IMR-90 (cell line): ENCODE measurements around the gene PRKG2. TPM values are rescaled to one million over a fixed set of nuclear protein-coding genes. Genes with fewer than 3 reads are reported as not detected.

Experiments
- ATAC-seq: fragments of 200-7000 bp; cut with Tn5 transposase; 2 replicates; pipeline ENCODE4 v1.9.1; 2020; ENCODE audit warnings: low read depth, mild to moderate bottlenecking, moderate library complexity
- BruUV-seq: library from RNA; stranded (reverse); fragments of 400-500 nt; replicated peaks from 2 replicates; lab custom pipeline; 2021; lab: Mats Ljungman, UMichigan
- CTCF ChIA-PET: fragments of 300-600 bp; formaldehyde crosslinking; extraction: SDS; loops from one replicate; lab custom pipeline; 2021; ENCODE audit warnings: antibody characterized with exemption; lab: Yijun Ruan, JAX
- POLR2A ChIA-PET: fragments of 300-600 bp; sonication (Branson Sonifier 250); formaldehyde crosslinking; loops from one replicate; lab custom pipeline; 2022; ENCODE audit warnings: antibody characterized with exemption; ENCODE audit not compliant: unreplicated experiment; lab: Charles Lee
- DNase-seq: peaks from one replicate; pipeline ENCODE4 v3.0.0; 2013
- H2AFZ ChIP-seq: replicated peaks from 2 replicates; pipeline ENCODE3; 2013; ENCODE audit warnings: low read length, mild to moderate bottlenecking; ENCODE audit not compliant: poor library complexity
- H2AK5ac ChIP-seq: 2 replicates; pipeline ENCODE4 v1.6.1; 2013; ENCODE audit warnings: low read depth, low read length, inconsistent platforms
- H2AK9ac ChIP-seq: replicated peaks from 2 replicates; pipeline ENCODE3; 2013; ENCODE audit warnings: mild to moderate bottlenecking, low read depth, low read length, moderate library complexity; ENCODE audit not compliant: poor library complexity
- H2BK120ac ChIP-seq: 2 replicates; pipeline ENCODE4 v1.6.1; 2013; ENCODE audit warnings: low read depth, low read length, inconsistent platforms
- H2BK15ac ChIP-seq: 3 replicates; pipeline ENCODE4 v1.6.1; 2013; ENCODE audit warnings: low read depth, low read length, inconsistent platforms
- H2BK20ac ChIP-seq: 2 replicates; pipeline ENCODE4 v1.6.1; 2013; ENCODE audit warnings: low read depth, mild to moderate bottlenecking, inconsistent platforms, low read length, moderate library complexity
- H2BK5ac ChIP-seq: 2 replicates; pipeline ENCODE4 v1.6.1; 2013; ENCODE audit warnings: mild to moderate bottlenecking, low read depth, low read length, inconsistent platforms; ENCODE audit not compliant: poor library complexity, severe bottlenecking
- H3K14ac ChIP-seq: replicated peaks from 2 replicates; pipeline ENCODE4 v1.6.1; 2013; ENCODE audit warnings: low read depth, low read length, inconsistent platforms
- H3K18ac ChIP-seq: 2 replicates; pipeline ENCODE4 v1.6.1; 2013; ENCODE audit warnings: low read depth, low read length, control low read depth
- H3K23ac ChIP-seq: 2 replicates; pipeline ENCODE4 v1.6.1; 2013; ENCODE audit warnings: low read depth, low read length, inconsistent platforms
- H3K27ac ChIP-seq: 2 replicates; pipeline ENCODE4 v1.5.1; 2013; ENCODE audit warnings: mild to moderate bottlenecking, control low read depth, low read length; ENCODE audit not compliant: insufficient read depth
- H3K27me3 ChIP-seq: 2 replicates; pipeline ENCODE4 v1.6.1; 2013; ENCODE audit warnings: low read length; ENCODE audit not compliant: control insufficient read depth, insufficient read depth
- H3K36me3 ChIP-seq: 2 replicates; pipeline ENCODE4 v1.6.1; 2013; ENCODE audit warnings: low read length, mixed read lengths; ENCODE audit not compliant: control insufficient read depth, insufficient read depth
- H3K4ac ChIP-seq: 2 replicates; pipeline ENCODE4 v1.6.1; 2013; ENCODE audit warnings: low read depth, low read length, inconsistent platforms
- H3K4me1 ChIP-seq: 2 replicates; pipeline ENCODE4 v1.6.1; 2013; ENCODE audit warnings: low read length, mixed read lengths; ENCODE audit not compliant: control insufficient read depth, insufficient read depth
- H3K4me2 ChIP-seq: 2 replicates; pipeline ENCODE4 v1.6.1; 2013; ENCODE audit warnings: low read depth, mild to moderate bottlenecking, control low read depth, low read length, moderate library complexity
- H3K4me3 ChIP-seq: 2 replicates; pipeline ENCODE4 v1.5.1; 2013; ENCODE audit warnings: low read depth, mild to moderate bottlenecking, control low read depth, low read length, moderate library complexity; ENCODE audit not compliant: insufficient read depth
- H3K56ac ChIP-seq: 2 replicates; pipeline ENCODE4 v1.6.1; 2013; ENCODE audit warnings: low read length, inconsistent platforms; ENCODE audit not compliant: insufficient read depth; ENCODE audit errors: extremely low read depth
- H3K79me1 ChIP-seq, 2 experiments: 2 replicates each; pipeline ENCODE4 v1.6.1; 2013; ENCODE audit warnings: low read length in 2 of 2, inconsistent platforms in 1 of 2, low read depth in 1 of 2
- H3K9ac ChIP-seq: 2 replicates; pipeline ENCODE4 v1.6.1; 2013; ENCODE audit warnings: low read depth, low read length, control low read depth
- H3K9me1 ChIP-seq: 2 replicates; pipeline ENCODE4 v1.6.1; 2013; ENCODE audit warnings: low read length, inconsistent platforms; ENCODE audit not compliant: insufficient read depth
- H3K9me3 ChIP-seq: 2 replicates; pipeline ENCODE4 v1.6.1; 2013; ENCODE audit warnings: low read length; ENCODE audit not compliant: control insufficient read depth, insufficient read depth
- H4K20me1 ChIP-seq: 2 replicates; pipeline ENCODE4 v1.6.1; 2013; ENCODE audit warnings: low read length, inconsistent platforms; ENCODE audit not compliant: insufficient read depth
- H4K5ac ChIP-seq: 2 replicates; pipeline ENCODE4 v1.6.1; 2013; ENCODE audit warnings: mild to moderate bottlenecking, low read depth, low read length, control low read depth
- H4K8ac ChIP-seq, 2 experiments: 2 replicates each; pipeline ENCODE4 v1.6.1; 2013; ENCODE audit warnings: low read depth in 2 of 2, low read length in 2 of 2, control low read depth in 1 of 2, inconsistent platforms in 1 of 2
- H4K91ac ChIP-seq: 2 replicates; pipeline ENCODE4 v1.6.1; 2013; ENCODE audit warnings: low read depth, low read length, inconsistent platforms; ENCODE audit not compliant: insufficient read depth
- NFE2L2 ChIP-seq: fragments of 150-350 bp; IDR thresholded peaks from 2 replicates; pipeline ENCODE4 v1.6.1; 2016; ENCODE audit warnings: low read depth, mild to moderate bottlenecking, low read length
- SMC3 ChIP-seq: fragments of 150-350 bp; IDR thresholded peaks from 2 replicates; pipeline ENCODE4 v1.6.1; 2016; ENCODE audit warnings: low read depth, mild to moderate bottlenecking, antibody characterized with exemption, low read length, moderate library complexity
- WGBS, 2 experiments: methylation state at CpG; one replicate each; pipeline versions ENCODE4 v1.1.5 to v1.1.7; 2013; ENCODE audit warnings: missing lambda C conversion rate in 2 of 2; ENCODE audit not compliant: insufficient read length in 1 of 2; ENCODE audit errors: extremely low coverage in 2 of 2; 5-methylcytosine and 5-hydroxymethylcytosine counted together
- dilution Hi-C: fragments of 300-500 bp; cut with HindIII; formaldehyde crosslinking; loops from one replicate; pipeline ENCODE4 v1.14.3; 2018; ENCODE audit warnings: low sequenced_read_pairs; ENCODE audit not compliant: unreplicated experiment
- in situ Hi-C: fragments of 300-500 bp; cut with MboI; formaldehyde crosslinking; loops from 3 replicates; pipeline ENCODE4 v1.14.3; 2019; ENCODE audit warnings: low sequenced_read_pairs, inconsistent platforms, mixed read lengths
- intact Hi-C: fragments of 100-400 bp; cut with micrococcal nuclease; formaldehyde crosslinking; loops from 2 replicates; pipeline ENCODE4 v1.10.0; 2022
- polyA plus RNA-seq, 3 experiments: library from polyadenylated mRNA; depleted of rRNA; stranded (reverse); fragments of >200 nt; gene quantifications; 2 replicates each; pipeline ENCODE4 v1.2.3, GENCODE V29; 2012; ENCODE audit warnings: low replicate concordance in 1 of 3
- total RNA-seq: library from RNA; depleted of rRNA; stranded (reverse); fragments of >200 nt; gene quantifications from 2 replicates; pipeline ENCODE4 v1.2.3, GENCODE V29; 2012
- TF ChIP-seq, protein P1 (sequence below): fragments of 150-350 bp; IDR thresholded peaks from 2 replicates; pipeline ENCODE4 v1.6.1; 2017; ENCODE audit warnings: mild to moderate bottlenecking, antibody characterized with exemption, low read length, low read depth

PRKG2 gene
- total and polyA plus RNA-seq, 2 of the 4 experiments (the other 2 are of a cell fraction): 0.44 to 2.0 TPM

DNA sequence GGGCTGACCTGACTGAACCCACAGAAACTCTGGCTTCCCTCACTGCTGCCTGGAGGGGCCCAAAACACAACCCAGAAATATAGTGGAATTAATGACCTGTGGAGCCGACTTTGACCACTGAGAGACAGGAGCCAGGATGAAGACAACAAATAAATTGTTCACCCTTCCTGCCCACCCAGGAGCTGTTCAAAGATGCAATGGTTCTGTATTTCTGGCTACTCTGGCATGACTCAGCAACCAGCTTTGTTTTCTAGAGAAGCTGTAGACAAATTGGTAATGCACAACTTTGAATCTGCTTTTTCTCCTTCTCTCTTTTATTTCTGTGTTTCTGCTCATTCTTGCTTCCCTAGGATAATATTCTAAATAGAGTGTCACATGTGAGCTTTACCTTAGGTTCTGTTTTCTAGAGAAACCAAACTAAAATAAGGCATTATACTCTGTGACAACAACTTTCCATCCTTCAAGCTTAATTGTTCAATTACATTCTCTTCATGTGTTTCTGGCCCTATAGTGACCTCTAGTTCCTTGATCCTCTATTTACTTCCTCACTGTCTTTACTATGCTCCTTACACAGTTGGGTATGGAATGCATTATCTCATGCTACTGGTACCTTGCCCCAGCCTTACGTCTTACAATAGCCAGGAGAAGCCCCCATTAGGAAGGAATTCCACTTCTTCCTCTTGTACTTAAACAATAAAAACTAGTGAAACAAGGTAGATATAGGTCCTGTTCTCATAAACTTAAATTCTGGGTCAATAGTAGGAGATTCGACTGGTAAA is 6.5 kb upstream of the PRKG2 start:
- H2AK9ac ChIP-seq: no peak overlapping the region
- H3K56ac ChIP-seq: no peak overlapping the region
- no peak overlapping the region for H4K8ac ChIP-seq
- H3K9me3 ChIP-seq: no peaks in the 10 kb centered on the region
- H3K79me1 ChIP-seq: no peaks in the 10 kb centered on the region
- no peak overlapping the region for H2AFZ ChIP-seq
- no peak overlapping the region; the same call in 1 of the 2 replicates for H2AK5ac ChIP-seq
- H3K9me1 ChIP-seq: no peaks in the 10 kb centered on the region
- dilution Hi-C loops (no loop called here), intact Hi-C loops (no loop called here), in situ Hi-C loops (no loop called here)
- no peak overlapping the region for H2BK5ac ChIP-seq
- peak overlapping the region; percentile 45 for H4K5ac ChIP-seq
- peak overlapping the region; percentile 55 for H3K18ac ChIP-seq
- H3K4me2 ChIP-seq: no peak overlapping the region
- H4K91ac ChIP-seq: no peak overlapping the region; the same call in 1 of the 2 replicates
- peak overlapping the region; percentile 45; the same call in 1 of the 2 replicates for H2BK20ac ChIP-seq
- H3K27me3 ChIP-seq: no peaks in the 10 kb centered on the region
- H2BK15ac ChIP-seq: peak overlapping the region; percentile 75; the same call in 1 of the 3 replicates
- H4K20me1 ChIP-seq: no peaks in the 10 kb centered on the region
- TF ChIP-seq SMC3: no peak
- TF ChIP-seq, protein P1, sequence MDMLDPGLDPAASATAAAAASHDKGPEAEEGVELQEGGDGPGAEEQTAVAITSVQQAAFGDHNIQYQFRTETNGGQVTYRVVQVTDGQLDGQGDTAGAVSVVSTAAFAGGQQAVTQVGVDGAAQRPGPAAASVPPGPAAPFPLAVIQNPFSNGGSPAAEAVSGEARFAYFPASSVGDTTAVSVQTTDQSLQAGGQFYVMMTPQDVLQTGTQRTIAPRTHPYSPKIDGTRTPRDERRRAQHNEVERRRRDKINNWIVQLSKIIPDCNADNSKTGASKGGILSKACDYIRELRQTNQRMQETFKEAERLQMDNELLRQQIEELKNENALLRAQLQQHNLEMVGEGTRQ: no peak
- peak; percentile 80 for TF ChIP-seq NFE2L2
- ATAC-seq (peak; percentile 72), DNase-seq (peak; percentile 41)
- no CpG with 5 or more reads among the region's 3 CpGs for WGBS, 2 experiments
- no peak overlapping the region for H3K27ac ChIP-seq
- ChIA-PET CTCF (no interaction called here), POLR2A (no interaction called here)
- H3K4me1 ChIP-seq: peaks cover 2% of the 10 kb centered on the region; the same call in 1 of the 2 replicates
- BruUV-seq: no TSS peak
- peak overlapping the region; percentile 42; the same call in 1 of the 2 replicates for H3K14ac ChIP-seq
- H2BK120ac ChIP-seq: peak overlapping the region; percentile 76; the same call in 1 of the 2 replicates
- peak overlapping the region; percentile 70 for H3K4ac ChIP-seq
- no peak overlapping the region for H3K4me3 ChIP-seq
- H3K36me3 ChIP-seq: no peaks in the 10 kb centered on the region
- no peak overlapping the region for H3K9ac ChIP-seq
- H3K23ac ChIP-seq: no peak overlapping the region
